ENCODE data around the gene TLDC2. TPM values are rescaled to one million over a fixed set of nuclear protein-coding genes. Genes with fewer than 3 reads are reported as not detected.

The TLDC2 gene
- total and polyA plus RNA-seq, 2 donors (not counting 1 experiment from before 2014, with no cell fraction given) = under 0.01 to 0.09 TPM

DNA sequence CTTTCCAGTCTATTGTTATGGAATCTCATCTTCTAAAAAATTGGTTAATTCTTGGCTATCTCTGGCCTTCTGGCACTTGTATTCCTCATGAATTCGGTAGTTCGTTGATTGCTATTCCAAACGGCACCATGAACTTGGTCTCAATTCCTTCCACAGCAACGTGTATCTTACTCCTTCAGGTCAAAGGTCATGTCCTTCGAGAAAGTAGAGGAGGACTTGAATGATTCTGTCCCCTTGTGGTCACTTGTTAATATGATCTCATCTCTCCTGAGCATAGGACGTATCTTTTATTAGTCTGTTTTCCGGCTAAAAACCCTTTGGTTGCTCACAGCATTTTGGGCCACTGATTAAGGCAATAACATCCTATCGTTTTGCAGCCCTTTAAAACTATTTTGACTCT, 9.4 kb downstream of the TLDC2 start:
- Histone ChIP-seq H4K20me1 (ENCODE audit: control insufficient read depth, extremely low read depth, insufficient read depth, low read length) (no peaks in the 10 kb centered on the region), H3K79me2 (ENCODE audit: control insufficient read depth, insufficient read depth, low read length) (no peaks in the 10 kb centered on the region), H3K27me3 (ENCODE audit: control insufficient read depth, insufficient read depth, low read length) (no peaks in the 10 kb centered on the region), H3K9me3 (ENCODE audit: control insufficient read depth, insufficient read depth, low read depth, low read length) (no peaks in the 10 kb centered on the region), H3K27ac (ENCODE audit: insufficient read depth, low read length) (no peak overlapping the region), H3K36me3 (ENCODE audit: control insufficient read depth, insufficient read depth, low read length) (no peaks in the 10 kb centered on the region), H3K4me1 (ENCODE audit: control insufficient read depth, extremely low read depth, insufficient read depth, low read length) (peaks cover 6% of the 10 kb centered on the region), H3K4me3 (replicated peaks in 1 of 4; ENCODE audit: control extremely low read depth in 1 of 4, insufficient read depth in 1 of 4, low read depth in 3 of 4, low read length in 4 of 4) (no peak overlapping the region), H2AFZ (ENCODE audit: low read length) (no peak overlapping the region), H3K4me2 (ENCODE audit: extremely low read depth, insufficient read depth, low read length) (no peak overlapping the region), H3K9ac (ENCODE audit: insufficient read depth, low read length) (no peak overlapping the region)
- peak in 1 of 2 donors; percentile 29 for DNase-seq (ENCODE audit: low read depth in 2 of 2)
- no peak for TF ChIP-seq EZH2 (IDR thresholded peaks at IDR 0.05; ENCODE audit: low read length, missing control alignments)
- TF ChIP-seq, protein P1, sequence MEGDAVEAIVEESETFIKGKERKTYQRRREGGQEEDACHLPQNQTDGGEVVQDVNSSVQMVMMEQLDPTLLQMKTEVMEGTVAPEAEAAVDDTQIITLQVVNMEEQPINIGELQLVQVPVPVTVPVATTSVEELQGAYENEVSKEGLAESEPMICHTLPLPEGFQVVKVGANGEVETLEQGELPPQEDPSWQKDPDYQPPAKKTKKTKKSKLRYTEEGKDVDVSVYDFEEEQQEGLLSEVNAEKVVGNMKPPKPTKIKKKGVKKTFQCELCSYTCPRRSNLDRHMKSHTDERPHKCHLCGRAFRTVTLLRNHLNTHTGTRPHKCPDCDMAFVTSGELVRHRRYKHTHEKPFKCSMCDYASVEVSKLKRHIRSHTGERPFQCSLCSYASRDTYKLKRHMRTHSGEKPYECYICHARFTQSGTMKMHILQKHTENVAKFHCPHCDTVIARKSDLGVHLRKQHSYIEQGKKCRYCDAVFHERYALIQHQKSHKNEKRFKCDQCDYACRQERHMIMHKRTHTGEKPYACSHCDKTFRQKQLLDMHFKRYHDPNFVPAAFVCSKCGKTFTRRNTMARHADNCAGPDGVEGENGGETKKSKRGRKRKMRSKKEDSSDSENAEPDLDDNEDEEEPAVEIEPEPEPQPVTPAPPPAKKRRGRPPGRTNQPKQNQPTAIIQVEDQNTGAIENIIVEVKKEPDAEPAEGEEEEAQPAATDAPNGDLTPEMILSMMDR (conservative IDR thresholded peaks at IDR 0.05 in 1 of 2, IDR thresholded peaks at IDR 0.05 in 1 of 2; ENCODE audit: low read depth in 1 of 2, low read length in 2 of 2) = peak in 1 of 2 donors; percentile 20

DNA sequence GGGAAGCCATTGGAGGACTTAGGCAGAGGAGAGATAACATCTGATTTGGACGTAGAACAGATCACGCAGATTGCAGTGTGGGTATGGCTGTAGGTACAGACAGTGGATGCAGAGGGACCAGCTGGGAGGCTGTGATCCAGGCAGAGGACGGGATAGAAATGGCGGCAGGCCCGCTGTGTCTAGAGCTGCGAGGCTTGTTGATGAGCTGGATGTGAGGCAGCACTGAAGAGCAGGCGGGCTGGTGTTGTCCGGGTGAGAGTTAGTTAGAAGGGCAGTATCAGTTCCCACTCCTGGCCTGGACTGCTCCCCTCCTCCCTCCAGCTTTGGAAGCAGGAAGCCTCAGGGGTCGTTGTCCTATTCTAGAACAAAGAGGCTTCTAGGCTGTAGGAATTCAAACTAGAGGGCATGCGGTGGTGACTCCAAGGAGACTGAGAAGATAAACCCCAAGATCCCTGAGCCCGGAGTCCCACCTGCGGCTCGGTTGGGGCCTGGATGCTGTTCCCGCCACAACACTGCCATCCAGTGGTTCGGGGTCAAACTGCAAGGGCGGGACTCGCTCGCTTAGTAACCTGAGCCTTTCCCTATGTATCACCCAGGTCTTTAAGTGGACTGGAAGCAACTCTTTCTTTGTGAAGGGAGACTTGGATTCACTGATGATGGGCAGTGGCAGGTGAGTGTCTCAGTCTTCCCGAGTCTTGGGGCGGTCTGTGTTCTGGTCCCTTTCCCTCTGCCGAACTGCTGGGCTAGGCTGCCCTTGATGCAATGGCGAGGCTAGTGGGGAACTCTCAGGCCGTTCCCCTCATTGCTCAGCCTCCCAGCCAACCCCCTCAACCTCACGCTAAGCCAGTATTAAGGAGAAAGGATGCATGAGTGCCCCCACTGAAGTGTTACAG, 11.2 kb downstream of the TLDC2 start:
- H3K4me3 ChIP-seq (replicated peaks in 1 of 4; ENCODE audit: control extremely low read depth in 1 of 4, insufficient read depth in 1 of 4, low read depth in 3 of 4, low read length in 4 of 4) = peak overlapping the region in 1 of 4 experiments; percentile 36
- H3K79me2 ChIP-seq (ENCODE audit: control insufficient read depth, insufficient read depth, low read length) = no peaks in the 10 kb centered on the region
- peaks cover 6% of the 10 kb centered on the region for H3K4me1 ChIP-seq (ENCODE audit: control insufficient read depth, extremely low read depth, insufficient read depth, low read length)
- H4K20me1 ChIP-seq (ENCODE audit: control insufficient read depth, extremely low read depth, insufficient read depth, low read length) = no peaks in the 10 kb centered on the region
- no peaks in the 10 kb centered on the region for H3K36me3 ChIP-seq (ENCODE audit: control insufficient read depth, insufficient read depth, low read length)
- H3K4me2 ChIP-seq (ENCODE audit: extremely low read depth, insufficient read depth, low read length) = peak overlapping the region; percentile 88
- H3K9me3 ChIP-seq (ENCODE audit: control insufficient read depth, insufficient read depth, low read depth, low read length) = no peaks in the 10 kb centered on the region
- no peak overlapping the region for H3K27ac ChIP-seq (ENCODE audit: insufficient read depth, low read length)
- no peaks in the 10 kb centered on the region for H3K27me3 ChIP-seq (ENCODE audit: control insufficient read depth, insufficient read depth, low read length)
- TF ChIP-seq, protein P1 (conservative IDR thresholded peaks at IDR 0.05 in 1 of 2, IDR thresholded peaks at IDR 0.05 in 1 of 2; ENCODE audit: low read depth in 1 of 2, low read length in 2 of 2) = peak; percentile 96 to 99
- no peak for TF ChIP-seq EZH2 (IDR thresholded peaks at IDR 0.05; ENCODE audit: low read length, missing control alignments)
- DNase-seq (ENCODE audit: low read depth in 2 of 2) = peak; percentile 62 to 74
- H2AFZ ChIP-seq (ENCODE audit: low read length) = peak overlapping the region; percentile 74
- no peak overlapping the region for H3K9ac ChIP-seq (ENCODE audit: insufficient read depth, low read length)

DNA sequence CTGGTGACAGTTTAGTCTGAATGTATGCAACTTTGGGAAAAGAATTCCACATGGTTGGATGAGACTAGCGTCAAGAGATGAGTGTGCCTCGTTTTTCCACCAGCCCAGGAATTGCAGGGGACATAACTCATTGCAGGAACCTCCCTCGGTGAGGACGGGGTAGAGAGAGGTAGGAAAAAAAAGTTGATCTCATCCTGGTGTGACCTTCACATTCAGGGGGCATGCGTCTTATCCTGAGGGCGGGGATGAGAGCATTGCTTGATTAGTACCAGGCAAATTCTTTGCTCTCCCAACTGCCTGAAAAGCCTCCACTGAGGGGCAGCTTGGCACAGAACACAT, 11.8 kb downstream of the TLDC2 start:
- Histone ChIP-seq H3K9me3 (ENCODE audit: control insufficient read depth, insufficient read depth, low read depth, low read length) (no peaks in the 10 kb centered on the region), H3K4me1 (ENCODE audit: control insufficient read depth, extremely low read depth, insufficient read depth, low read length) (peaks cover 6% of the 10 kb centered on the region), H3K27ac (ENCODE audit: insufficient read depth, low read length) (no peak overlapping the region), H3K79me2 (ENCODE audit: control insufficient read depth, insufficient read depth, low read length) (no peaks in the 10 kb centered on the region), H3K4me2 (ENCODE audit: extremely low read depth, insufficient read depth, low read length) (peak overlapping the region; percentile 88), H3K9ac (ENCODE audit: insufficient read depth, low read length) (no peak overlapping the region), H2AFZ (ENCODE audit: low read length) (peak overlapping the region; percentile 74), H3K4me3 (replicated peaks in 1 of 4; ENCODE audit: control extremely low read depth in 1 of 4, insufficient read depth in 1 of 4, low read depth in 3 of 4, low read length in 4 of 4) (peak overlapping the region in 1 of 4 experiments; percentile 36), H4K20me1 (ENCODE audit: control insufficient read depth, extremely low read depth, insufficient read depth, low read length) (no peaks in the 10 kb centered on the region), H3K27me3 (ENCODE audit: control insufficient read depth, insufficient read depth, low read length) (no peaks in the 10 kb centered on the region), H3K36me3 (ENCODE audit: control insufficient read depth, insufficient read depth, low read length) (no peaks in the 10 kb centered on the region)
- no peak for TF ChIP-seq EZH2 (IDR thresholded peaks at IDR 0.05; ENCODE audit: low read length, missing control alignments)
- TF ChIP-seq, protein P1 (conservative IDR thresholded peaks at IDR 0.05 in 1 of 2, IDR thresholded peaks at IDR 0.05 in 1 of 2; ENCODE audit: low read depth in 1 of 2, low read length in 2 of 2) = no peak
- DNase-seq (ENCODE audit: low read depth in 2 of 2) = no peak
